HUDEP-2 (cell line): ENCODE data around the gene SPRY4.
"Not testable (repeated sequence)": the region's sequence is repeated elsewhere in the genome, so short reads cannot be mapped to it uniquely, and the experiment has no call there.

Experiments used
- DNase-seq, 76 experiments: peaks; one replicate each; lab custom pipeline; 2025; ENCODE audit not compliant: unreplicated experiment in 76 of 76; lab: John Stamatoyannopoulos, UW

Gene SPRY4, protein sequence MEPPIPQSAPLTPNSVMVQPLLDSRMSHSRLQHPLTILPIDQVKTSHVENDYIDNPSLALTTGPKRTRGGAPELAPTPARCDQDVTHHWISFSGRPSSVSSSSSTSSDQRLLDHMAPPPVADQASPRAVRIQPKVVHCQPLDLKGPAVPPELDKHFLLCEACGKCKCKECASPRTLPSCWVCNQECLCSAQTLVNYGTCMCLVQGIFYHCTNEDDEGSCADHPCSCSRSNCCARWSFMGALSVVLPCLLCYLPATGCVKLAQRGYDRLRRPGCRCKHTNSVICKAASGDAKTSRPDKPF

DNA sequence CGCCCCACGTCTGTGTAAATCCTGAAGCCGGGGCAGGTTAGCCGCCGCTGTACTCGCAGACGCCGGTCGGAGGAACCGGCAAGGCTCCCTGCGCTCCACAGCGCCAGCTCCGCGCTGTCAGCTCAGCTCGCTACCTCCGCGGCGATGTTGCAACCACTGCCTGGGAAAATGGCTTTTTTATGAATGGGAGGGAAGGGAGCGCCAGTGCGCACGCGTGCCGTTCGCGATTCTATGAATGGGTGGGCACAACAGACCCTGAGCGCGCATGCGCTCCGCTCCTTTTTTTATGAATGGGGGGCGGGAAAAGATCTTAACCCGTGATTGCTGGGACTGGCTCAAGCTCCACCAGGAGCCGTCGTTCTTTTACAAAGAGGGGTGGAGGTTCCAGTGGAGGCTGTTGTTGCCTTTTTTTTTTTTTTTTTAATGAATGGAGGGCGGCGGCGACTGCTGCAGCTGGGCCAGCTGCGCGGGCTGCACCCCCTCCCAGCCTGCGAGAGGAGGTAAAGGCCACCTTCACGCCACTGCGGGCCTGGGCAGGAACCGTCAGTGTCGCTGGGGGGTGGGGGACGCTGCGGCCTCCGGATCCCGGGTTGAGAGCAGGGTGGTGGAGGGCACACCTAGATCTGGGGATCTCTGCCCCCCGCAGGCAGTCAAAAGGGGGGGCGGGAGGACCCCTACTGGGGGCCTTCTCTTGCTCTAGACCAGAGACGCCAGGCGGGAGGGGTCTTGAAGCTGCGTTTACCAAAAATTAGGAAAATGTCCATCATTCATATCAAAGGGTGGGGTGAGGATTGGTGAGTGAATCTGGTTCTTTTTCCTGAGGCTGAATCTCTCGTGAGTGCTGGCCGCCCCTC, at the start of gene SPRY4:
SPRY4 (minus strand) TSS at position 151 of the 854 bp plus-strand sequence. CDS start 9,913 bp downstream, outside the sequence.
- peak in 75 of 76 experiments; percentile 22 to 95 (median 86) for DNase-seq

DNA sequence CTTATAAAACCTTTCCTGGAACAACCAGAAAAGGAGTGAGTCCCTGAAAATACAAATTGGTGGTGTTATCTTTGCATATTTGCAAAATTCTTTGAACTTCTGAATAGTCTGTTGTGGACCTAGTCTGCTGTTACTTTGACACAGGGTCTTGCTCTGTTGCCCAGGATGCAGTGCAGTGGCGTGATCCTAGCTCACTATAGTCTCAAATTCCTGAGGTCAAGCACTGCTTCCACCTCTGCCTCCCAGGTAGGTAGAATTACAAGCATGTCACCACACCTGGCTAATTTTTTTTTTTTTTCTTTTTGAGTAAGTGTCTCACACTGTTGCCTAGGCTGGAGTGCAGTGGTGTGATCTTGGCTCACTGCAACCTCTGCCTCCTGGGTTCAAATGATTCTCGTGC, 43.7 kb upstream of the SPRY4 start:
- no peak for DNase-seq

DNA sequence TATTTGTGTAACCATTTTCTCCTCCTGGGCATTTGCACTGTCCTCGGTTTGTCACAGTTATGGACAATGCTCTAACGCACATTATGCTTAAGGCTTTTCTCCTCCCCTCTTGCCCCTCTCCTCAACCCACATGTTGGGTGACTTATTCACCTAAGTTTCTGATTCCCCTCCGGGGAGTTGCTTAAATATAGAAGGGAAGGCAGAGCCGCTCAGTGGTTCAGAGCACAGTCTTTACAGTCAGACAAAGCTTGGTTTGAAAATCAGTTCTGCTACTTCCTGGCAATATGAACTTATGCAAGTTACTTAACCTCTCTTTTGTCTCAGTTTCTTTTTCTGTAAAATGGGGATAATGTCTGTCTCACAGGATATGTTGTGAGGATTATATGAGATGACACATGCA, 41.2 kb upstream of the SPRY4 start:
- DNase-seq: no peak

DNA sequence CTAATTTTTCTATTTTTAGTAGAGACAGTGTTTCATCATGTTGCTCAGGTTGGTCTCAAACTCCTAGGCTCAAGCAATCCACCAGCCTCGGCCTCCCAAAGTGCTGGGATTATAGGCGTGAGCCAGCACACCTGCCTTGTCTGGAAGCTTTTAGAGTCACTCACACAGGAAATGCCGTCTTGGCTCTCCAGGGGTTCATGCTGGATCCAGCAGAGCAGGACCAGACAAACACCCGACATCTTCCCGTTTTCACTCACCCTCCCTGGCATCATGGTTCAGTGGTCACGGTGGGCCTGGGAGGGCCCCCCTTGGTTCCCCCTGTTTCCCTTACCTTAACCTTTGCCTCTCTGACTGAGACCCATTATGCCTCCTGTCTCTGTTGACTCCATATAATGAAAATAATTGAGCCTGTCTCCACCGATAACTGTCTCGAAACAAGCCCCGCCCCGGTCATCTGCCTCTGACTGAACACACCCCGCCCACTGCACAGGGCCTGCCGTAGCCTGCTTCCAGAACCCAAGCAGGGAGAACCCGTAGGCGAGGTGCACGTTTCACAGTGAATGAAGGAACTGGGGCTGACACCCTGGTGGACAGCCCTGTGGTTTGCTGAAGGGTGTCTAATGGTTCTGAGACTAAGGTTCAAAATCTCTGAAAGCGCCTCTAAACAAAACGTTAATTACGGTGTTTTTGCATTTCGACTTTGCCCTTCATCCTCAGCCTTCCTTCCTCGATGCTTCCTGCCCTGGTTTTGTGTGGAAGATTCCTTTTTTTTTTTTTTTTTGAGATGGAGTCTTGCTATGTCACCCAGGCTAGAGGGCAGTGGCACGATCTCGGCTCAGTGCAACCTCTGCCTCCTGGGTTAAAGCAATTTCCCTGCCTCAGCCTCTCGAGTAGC, 39.7 kb upstream of the SPRY4 start:
- DNase-seq: peak in 18 of 76 experiments; percentile 1 to 58 (median 26)

DNA sequence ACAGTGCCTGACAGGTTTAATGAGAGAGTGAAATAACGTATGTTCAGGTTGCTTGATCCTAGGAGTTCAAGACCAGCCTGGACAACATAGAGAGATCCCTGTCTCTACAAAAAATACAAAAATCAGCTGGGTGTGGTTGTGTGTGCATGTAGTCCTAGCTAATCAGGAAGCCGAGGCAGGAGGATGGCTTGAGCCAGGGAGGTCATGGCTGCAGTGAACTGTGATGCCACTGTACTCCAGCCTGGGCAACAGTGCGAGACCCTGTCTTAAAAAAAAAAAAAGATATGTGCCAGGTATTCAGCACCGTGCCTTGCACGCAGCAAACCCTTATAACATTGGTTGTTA, 38.8 kb upstream of the SPRY4 start:
- DNase-seq: no peak

DNA sequence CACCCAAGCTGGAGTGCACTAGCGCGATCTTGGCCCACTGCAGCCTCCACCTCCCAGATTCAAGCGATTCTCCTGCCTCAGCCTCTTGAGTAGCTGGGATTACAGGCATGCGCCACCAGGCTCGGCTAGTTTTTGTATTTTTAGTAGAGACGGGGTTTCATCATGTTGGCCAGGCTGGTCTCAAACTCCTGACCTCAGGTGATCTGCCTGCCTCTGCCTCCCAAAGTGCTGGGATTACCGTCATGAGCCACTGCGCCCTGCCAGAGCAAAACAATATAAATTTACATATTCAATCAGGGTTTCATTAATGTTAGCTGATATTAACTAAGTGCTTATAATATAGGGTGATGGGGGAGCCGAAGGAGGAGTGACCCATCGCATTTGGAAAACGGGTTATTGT, 37.4 kb upstream of the SPRY4 start:
- not testable (repeated sequence) for DNase-seq

DNA sequence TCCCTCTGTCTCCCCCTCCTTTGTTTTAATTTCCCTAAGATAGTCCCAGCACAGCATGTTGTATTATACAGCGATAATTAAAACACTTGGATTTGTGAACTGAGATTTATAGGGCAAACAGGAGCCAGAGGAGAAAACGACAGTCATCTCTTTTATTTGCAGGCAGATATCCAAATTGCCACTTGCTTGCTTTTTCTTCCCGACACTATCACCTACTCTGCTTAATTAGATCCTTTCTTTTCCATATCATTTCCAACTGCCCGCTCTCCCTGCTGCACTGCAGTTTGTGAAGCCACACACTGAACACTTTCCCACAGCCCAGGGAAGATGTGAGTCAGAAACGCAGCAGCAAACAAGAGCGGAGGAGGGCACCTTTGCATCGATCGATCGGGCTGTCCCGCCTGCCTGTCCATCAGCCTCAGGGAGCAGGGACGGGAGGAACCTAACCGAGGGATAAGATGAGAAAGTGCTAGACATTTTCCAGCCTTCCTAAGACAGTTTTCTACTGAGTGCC, 35.8 kb upstream of the SPRY4 start:
- no peak for DNase-seq

DNA sequence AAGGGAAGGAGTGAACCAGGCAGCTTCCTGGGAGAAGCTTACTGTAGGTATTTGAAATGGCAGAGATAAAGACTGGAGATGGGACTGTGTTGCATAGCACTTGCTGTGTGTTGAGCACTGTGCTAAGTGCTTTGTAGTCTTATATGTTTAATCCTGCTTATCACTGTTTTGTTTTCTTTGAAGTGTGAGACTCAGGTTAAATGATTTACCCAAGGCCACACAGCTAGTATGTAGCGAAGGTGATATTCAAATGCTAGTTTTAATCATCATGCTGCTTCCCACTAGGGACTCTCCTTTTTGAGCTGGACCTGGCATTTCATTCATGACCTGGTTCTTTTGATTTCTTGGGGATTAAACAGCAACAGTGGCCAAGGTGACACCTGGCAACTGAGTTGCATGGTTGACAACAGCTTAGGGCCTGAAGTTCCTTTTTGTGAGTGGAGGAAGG, 35.3 kb upstream of the SPRY4 start:
- DNase-seq: no peak

DNA sequence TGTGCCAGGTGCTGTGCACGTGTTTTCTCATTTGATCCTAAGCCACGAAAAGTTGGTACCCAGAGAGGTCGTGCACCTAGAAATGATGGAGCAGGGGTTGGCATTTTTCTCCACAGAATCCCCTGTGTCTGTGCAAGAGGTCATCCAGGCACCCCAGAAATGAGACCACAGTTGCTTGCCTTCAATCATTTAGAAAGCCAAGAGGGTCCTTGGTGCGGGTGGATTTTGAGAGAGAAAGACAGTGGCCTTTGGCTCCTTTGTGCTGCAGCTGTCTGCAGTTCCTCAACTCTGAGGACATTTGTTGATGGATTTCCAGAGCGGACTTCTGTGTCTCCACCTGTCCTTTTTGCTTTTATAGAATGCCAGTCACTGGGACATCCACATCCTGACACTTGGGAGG, 33.8 kb upstream of the SPRY4 start:
- no peak for DNase-seq

DNA sequence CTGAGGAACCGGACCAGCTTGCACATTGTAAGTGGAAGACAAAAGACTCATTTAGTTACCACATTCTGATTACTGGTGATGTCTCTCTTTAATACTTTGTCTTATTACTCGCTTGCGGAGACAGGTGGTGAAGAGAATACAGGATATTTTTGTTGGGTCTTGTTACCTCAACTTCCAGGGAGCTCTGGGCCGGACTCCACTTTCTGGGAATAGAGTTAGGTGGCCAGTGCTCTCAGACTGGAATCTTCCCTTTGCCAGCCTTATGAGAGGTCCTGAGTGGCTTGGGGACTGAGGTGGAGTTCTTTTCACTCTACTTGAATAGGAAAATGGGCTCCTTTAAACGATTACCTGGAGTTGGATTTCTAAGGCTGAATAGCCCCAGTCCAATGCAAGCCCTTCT, 33.3 kb upstream of the SPRY4 start:
- DNase-seq: no peak

DNA sequence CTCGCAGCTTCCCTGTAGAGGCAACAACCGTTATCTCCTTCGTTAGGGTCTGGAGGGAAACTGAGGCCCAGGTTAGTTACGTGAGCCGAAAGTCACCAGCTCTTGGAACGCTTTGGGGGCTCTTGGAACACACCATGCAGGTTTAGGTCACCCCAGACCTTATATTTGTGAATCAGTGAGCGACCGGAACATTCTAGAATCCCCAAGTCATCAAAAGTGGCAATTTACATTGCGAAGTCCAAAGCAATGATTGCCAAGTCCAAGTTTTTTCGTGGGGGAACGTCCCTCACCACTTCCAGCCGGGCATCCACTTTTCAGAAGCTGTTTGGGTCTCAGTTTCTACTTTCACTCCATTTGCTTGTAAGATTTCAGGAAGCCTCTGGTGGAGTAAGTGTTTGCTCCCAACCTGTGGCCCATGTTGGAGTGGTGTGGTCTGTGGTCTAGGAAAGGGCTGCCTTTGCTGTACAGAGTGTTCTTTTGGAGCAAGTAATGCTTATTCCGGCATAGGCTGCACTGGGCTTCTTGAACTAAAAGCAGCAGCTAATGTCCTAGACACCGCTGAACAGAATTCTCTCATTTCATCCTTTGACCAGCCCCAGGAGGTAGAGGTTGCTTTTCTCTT, 32.8 kb upstream of the SPRY4 start:
- no peak for DNase-seq

DNA sequence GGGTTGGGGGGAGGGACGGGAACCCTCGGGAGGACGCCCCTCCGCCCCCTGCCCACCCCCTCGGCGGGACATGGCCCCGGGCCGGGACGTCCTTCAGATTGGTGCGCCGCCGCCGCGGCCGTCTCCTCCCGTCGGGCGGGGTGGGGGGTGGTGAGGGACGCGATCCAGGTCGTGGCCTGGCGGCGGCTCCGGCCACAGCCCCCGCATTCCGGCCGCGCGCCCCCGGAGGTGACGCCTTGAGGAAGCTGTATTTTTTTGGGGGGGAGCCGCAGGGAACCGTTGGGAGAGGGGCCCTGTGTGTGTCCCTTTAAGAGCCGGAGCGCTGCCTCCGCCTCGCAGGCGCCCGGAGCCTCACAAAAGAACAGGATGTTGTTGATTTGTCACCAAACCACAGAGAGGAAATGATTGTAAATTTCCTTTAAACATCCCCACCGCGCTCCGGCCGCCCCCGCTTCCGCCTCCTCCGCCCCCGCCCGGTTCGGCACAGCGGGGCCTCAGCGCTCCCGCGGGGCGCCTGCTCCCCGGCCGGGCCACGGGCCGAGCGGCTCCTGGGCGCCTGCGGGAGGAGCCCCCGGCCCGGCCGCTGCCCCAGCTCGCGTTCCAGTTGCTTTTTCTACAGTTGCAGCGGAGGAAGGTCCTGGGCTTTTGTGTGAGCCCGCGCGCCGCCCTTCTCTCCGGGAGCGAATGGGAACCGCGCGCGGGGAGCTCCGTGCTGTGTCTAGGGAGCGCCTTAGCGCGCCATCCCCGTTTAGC, 32.1 kb upstream of the SPRY4 start:
- peak in 62 of 76 experiments; percentile 7 to 80 (median 41) for DNase-seq

DNA sequence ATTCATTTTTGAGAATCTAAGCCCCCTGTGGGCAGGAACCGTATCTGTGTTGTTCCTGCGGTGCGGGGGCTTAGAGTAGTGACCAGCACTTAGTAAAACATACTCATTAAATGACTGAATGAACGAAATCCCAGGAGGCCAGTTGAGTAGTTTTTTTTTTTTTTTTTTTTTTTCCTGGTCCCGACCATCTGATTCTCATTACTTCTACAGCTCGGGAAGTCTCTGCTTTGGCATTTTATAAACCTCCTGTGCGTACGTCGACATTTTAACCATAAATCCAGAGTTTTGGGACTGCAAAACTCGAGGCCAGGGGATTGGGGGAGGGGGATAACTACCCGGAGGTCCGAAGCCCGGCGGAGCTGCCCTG, 31.5 kb upstream of the SPRY4 start:
- no peak for DNase-seq

DNA sequence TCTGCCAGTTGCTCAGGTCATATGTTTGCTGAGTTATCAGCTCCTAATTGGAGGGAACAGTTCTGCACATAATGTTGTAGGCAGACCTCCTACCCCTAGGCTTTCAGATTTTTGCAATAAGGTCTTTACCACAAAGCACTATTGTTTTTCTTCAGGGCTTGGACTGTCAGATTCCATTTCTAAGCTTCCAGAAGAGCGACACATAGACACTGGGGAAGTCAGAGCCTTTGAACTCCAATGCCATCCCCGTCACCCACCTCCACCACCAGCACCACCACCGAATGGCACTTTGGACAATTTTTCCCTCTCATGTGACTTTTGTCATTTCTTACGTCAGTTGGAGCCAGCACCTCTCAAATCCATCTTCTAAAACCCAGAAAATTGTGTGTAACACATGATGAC, 28.3 kb upstream of the SPRY4 start:
- no peak for DNase-seq

DNA sequence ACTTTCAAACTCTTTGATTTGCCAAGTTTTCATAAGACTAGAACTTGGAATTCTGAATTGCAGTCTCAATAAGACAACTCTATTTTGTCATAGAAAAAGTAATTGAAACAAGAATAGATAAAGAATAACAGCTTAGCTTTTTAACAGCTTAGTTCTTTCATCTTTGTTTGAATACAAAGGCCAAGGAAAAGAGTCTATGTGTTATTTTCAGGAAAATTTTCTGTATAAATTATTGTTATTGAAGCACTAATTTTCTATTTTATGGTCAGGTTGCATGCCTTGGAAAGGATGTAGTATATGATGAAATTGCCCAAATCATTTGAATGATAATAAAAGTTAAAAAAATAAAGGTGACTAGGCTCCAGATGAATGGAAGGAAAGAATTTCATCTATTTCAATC, 25.2 kb upstream of the SPRY4 start:
- DNase-seq: no peak

DNA sequence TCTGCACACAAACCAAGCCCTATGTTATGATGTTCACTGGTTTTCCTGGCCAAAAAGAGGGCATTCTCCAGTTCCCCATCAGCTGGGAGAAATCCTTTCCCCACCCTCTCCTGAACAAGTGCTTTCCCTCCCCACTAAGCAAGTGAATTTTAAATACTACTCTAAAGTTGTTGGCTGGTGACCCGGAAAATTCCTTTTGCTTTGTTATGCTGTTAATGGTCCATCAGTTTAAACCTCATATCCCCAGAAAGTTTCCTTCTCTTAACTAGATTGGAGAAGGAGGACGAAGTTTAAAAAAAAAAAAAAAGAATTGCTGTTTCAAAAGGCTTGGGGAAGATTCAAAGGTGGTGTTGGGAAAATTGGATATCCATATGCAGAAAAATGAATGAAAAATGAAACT, 21.9 kb upstream of the SPRY4 start:
- no peak for DNase-seq

DNA sequence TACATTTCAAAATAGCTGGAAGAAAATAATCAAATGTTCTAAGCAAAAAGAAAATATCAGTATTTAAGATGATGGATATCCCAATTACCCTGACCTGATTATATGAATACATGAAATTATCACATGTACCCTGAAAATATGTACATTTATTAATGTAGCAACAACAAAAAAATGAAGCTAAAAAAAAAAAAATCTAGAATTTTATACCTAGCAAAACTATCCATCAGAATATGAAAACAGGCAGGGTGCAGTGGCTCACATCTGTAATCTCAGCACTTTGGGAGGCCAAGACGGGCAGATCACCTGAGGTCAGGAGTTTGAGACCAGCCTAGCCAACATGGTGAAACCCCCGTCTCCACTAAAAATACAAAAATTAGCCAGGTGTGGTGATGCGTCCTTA, 20.1 kb upstream of the SPRY4 start:
- DNase-seq: not testable (repeated sequence)

DNA sequence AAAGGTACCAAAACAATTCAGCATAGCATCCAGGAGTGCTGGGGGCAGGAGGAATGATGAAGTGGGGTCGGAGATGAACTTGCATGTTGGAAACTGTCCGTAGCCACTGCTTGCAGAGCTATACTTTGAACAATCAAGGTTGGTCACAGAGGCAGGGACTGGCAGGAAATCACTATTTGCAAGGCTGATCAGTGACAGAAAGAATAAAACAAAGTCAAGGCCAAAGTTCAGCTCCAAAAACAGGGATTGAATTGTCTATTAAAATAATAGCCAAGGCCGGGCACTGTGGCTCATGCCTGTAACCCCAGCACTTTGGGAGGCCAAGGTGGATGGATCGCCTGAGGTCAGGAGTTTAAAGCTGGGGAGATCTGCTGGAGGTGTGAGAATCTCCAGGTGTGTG, 18.7 kb upstream of the SPRY4 start:
- no peak for DNase-seq

DNA sequence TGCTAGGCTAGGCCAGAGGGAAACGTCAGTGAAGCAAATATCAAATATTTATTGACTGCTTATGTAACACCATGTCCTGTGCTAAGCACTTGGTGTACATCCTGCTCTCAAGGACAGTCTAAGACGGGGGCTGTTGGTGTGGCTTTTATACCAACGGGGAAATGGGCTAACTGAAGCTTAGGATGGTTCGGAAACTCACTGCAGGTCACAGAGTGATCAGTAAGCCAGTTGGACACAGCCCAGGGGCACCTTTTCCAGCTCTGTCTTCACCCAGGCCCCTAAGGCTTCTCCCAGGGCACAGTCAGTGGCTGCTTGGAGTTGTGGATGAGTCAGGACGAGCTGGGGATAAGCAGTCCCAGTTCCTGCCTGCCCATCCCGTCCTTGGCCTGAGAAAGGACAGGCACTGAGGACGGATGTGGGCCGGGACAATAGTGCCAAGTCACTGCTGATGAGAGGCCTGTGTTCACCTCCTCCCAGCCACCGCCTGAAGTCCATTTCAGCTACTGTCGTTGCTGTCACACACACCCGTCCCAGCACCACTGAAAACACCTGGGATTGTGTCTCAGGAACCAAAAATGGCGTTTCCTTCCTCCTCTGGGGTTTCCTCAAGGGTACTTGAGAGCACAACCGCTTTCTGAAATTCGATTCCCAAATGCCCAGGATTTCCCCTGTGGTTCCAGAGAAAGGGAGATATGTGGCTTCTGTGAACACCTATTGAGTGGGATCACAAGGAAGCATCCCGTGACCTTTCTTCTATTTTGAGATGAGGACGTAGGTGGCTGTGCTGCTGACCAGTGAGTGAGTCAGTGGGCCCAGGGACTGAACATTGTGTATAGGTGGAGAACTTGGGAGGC, 17.5 kb upstream of the SPRY4 start:
- DNase-seq: no peak
